Activated CD8-positive, alpha-beta memory T cell treated with anti-CD3 and anti-CD28 coated beads for 36 hours (primary cell): ENCODE results near the gene GPR108. TPM values are rescaled to one million over a fixed set of nuclear protein-coding genes. Genes with fewer than 3 reads are reported as not detected.
"Not testable (repeated sequence)": the region's sequence is repeated elsewhere in the genome, so short reads cannot be mapped to it uniquely, and the experiment has no call there.

Experiments used
- CTCF ChIA-PET: fragments of 350-600 bp; sonication (Branson Sonifier 250); formaldehyde crosslinking; loops from one replicate; lab custom pipeline; 2021; ENCODE audit warnings: antibody characterized with exemption; lab: Charles Lee
- POLR2A ChIA-PET: fragments of 350-600 bp; sonication (Branson Sonifier 250); formaldehyde crosslinking; loops from one replicate; lab custom pipeline; 2021; ENCODE audit warnings: antibody characterized with exemption; lab: Charles Lee
- total RNA-seq, 2 experiments: library from RNA; stranded (reverse); gene quantifications; one replicate each; pipeline ENCODE4 v1.2.3, GENCODE V29; 2021

GPR108 gene
- total RNA-seq, 2 experiments from 2014 or later = 63.2 to 74.7 TPM

DNA sequence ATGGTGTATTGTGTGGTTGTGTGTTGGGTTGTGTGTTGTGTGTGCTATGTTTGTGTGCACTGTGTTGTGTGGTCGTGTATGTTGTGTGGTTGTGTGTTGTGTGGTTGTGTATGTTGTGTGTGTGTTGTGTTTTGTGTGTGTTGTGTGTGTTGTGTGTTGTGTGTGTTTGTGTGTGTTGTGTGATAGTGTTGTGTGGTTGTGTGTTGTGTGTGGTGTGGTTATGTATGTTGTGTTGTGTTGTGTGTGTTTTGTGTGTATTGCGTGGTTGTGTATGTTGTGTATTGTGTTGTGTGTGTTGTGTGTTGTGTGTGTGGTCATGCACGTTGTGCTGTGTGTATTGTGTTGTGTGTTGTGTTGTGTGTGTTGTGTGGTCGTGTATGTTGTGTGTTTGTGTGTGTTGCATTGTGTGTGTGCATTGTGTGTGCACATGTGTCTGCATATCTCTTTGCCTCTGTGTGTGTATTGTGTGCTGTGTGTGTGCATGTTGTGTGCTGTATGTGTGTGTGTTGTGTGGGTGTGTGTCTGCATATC is 19.9 kb downstream of the GPR108 start:
- CTCF ChIA-PET = no interaction called here
- POLR2A ChIA-PET = no interaction called here

DNA sequence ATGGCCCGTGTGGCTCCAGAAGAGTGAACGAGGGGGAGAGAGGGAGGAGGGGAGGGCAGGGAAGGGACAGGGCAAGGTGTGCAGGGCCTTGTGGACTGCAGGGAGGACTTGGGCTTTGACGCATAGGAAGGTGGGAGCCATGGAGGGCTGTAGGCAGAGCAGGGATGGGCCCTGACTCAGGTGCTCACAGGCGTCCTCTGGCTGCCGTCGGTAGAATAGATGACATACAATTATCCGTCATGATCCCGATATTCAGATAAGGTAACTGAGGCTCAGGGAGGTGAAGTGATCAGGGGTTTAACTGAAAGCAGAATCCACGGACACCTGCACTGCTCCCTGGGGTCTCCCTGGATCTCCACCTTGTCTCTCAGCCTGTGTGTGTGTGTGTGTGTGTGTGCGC is 20.3 kb downstream of the GPR108 start:
- ChIA-PET CTCF (interaction anchor here (1.5 kb wide), 1 partner anchor 19 kb away, joined by 4 read pairs; no protein-coding TSS in a partner anchor), POLR2A (no interaction called here)

DNA sequence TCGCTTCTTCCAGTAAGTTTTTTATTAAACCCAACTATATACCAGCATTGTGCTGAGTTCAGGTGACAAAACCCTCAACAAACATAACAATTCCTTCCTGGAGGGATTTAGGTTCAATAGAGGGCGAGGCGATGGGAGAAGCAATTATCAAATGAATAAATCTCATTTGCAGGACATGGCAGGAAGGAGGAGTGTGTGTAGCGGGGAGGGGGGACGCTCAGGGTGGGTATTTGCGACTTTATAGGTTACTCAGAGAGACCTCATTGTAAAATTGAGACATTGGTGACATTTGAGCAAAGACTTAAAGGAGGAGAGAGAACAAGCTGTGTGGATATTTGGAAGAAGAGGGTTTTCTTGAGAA is 20.8 kb downstream of the GPR108 start:
- POLR2A ChIA-PET = no interaction called here
- CTCF ChIA-PET = interaction anchor here (1.5 kb wide), 1 partner anchor 19 kb away, joined by 4 read pairs; no protein-coding TSS in a partner anchor

DNA sequence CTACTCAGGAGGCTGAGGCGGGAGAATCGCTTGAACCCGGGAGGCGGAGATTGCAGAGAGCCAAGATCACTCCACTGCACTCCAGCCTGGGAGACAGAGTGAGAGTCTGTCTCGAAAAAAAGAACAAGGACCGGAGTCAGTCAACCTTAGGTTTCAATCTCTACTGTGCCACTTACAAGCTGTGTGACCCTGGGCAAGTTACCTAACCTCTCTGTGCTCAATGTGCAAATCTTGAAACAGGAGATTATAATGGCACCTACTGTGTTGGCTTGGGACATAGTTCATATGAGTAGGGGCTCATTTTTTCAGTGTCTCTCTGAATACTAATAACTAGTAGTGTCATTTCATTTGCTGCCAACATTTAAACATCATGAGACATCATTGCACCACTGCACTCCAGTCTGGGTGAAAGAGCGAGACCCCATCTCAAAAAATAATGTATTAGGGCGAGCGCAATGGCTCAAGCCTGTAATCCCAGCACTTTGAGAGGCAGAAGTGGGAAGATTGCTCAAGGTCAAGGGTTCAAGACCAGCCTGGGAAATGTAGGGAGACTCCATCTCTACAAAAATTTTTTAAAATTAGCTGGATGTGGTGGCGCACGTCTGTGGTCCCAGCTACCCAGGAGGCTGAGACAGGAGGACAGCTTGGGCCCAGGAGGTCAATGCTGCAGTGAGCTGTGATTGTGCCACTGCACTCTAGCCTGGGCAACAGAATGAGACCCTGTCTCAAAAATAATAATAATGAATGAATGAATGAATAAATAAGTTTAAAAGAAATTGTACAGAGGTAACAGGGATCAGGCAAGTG is 22.4 kb downstream of the GPR108 start:
- ChIA-PET POLR2A (interaction anchor here (0.6 kb wide), 1 partner anchor 15 kb away, joined by 3 read pairs; no protein-coding TSS in a partner anchor), CTCF (no interaction called here)

DNA sequence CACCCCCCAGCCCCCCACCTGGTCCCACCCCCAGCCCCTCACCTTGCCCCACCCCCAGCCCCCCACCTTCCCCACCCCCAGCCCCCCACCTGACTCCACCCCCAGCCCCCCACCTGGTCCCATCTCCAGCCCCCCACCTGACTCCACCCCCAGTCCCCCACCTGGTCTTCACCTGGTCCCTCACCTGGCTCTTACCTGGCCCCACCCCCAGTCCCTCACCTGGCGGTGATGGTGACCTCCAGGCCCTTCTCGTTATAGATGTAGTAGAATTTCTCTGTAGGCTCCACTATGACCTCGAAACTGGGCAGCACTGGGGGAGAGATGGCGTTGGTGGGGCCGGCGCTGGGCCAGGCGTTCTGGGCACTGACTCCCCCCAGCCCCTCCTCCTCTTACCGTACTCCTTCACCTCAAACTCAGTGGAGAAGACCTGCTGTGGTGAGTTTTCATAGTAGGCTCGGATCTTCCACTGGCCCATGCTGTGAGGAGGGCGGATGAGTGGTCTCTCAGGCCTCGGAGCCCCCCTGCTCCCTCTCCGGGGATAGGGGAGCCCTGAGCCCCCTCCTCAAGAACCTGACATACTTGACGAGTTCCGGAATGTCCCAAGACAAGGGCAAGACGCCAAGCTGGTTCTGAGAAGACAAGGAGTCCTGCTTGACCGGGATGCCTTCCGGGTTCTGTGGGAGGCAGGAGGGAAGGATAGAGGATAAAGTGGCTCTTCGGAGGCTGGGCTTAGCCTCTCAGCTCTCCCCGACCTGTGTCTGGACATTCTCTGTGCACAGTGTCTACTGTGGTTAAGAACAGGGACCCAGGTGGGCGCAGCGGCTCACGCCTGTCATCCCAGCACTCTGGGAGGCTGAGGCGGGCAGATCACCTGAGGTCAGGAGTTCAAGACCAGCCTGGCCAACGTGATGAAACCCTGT is 23.3 kb downstream of the GPR108 start:
- ChIA-PET CTCF (no interaction called here), POLR2A (no interaction called here)

DNA sequence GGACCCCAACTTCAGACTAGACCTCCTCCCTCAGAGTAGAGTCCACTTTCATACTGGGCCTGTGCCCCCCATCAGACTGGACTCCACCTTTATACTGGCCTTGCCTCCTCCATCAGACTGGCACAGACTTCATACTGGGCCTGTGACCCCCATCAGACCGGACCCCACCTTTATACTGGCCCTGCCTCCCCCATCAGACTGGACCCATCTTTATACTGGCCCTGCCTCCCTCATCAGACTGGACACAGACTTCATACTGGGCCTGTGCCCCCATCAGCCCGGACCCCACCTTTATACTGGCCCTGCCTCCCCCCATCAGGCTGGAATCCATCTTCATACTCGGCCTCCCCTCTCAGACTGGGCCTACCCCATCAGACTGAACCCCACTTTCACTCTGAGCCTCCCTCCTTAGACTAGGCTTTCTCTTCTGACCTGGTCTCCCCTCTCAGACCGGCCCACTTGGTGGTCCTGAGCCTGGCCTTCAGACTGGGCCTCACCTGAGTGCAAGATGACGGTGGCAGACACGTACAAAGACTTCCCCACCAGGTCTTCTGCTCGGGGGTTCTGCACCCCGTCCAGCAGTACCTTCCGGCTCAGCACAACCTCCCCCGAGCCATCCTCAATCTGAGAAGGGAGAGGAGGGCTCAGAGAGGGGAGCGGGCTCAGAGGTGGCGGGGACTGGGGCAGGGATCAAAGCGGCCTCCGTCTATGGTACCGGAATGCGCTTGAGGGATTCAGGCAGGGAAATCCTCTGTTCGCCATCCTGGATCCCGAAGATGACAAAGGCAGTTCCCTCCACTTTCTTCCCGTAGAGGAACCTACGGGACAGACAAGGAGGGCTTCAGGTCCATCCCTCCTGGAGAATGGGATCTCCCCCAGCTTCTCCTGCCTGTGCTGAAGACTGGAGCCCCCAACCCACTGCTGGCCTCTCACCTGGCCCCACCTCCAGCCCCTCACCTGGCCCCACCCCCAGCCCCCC is 24.4 kb downstream of the GPR108 start:
- ChIA-PET CTCF (no interaction called here), POLR2A (no interaction called here)

DNA sequence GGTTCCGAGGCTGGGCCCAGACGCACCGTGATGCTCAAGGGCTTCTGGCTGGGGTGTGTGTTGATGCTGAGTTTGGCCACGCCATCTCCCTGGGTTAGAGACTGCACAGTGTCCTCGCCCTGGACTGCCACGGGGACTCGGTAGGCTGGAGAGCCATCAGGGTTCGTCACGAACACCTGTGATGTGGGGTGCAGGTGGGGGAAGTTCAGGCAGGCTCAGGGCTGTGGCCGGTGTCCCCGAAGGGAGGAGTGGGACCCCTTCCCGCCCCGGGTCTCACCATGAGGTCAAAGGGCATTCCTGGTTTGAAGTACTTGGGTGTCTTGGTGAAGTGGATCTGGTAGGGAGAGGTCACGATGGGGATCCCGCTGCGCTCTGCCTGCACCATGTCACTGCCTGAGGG is 25.1 kb downstream of the GPR108 start:
- CTCF ChIA-PET = no interaction called here

DNA sequence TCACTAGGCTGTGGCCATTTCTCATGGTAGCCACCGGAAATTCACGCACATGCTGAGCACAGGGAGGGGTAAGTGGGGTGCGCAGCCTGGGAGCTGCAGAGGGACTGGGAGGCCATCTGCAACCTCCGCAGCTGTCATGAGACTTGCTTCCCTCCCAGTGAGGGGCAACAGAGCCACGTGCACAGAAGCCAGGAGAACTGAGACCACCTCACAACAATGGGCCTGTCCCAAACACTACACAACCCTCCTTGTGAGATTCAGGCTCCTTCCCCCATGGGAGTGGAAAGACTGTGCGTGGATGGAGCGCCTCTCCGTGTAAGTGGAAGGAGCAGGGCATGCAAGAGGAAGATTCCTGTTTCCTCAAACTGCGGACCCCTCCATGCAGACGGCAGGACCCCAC is 25.8 kb downstream of the GPR108 start:
- CTCF ChIA-PET = no interaction called here
- POLR2A ChIA-PET = no interaction called here

More for the DNA sequence above, 25.1 kb downstream of the GPR108 start:
- POLR2A ChIA-PET = no interaction called here

DNA sequence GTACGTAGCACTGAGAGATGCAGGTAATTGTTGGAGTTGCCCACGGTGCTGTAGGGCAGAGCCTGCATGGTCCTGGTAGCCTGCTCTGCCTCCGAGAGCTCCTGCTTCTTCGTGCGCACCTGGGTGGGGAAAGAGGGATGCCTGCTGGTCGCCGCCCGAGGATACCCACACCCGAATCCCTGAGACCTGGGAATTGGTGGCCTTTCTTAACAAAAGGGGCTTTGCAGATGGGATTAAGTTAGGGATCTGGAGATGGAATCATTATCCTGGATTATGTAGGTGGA is 26.4 kb downstream of the GPR108 start:
- ChIA-PET CTCF (no interaction called here), POLR2A (no interaction called here)

DNA sequence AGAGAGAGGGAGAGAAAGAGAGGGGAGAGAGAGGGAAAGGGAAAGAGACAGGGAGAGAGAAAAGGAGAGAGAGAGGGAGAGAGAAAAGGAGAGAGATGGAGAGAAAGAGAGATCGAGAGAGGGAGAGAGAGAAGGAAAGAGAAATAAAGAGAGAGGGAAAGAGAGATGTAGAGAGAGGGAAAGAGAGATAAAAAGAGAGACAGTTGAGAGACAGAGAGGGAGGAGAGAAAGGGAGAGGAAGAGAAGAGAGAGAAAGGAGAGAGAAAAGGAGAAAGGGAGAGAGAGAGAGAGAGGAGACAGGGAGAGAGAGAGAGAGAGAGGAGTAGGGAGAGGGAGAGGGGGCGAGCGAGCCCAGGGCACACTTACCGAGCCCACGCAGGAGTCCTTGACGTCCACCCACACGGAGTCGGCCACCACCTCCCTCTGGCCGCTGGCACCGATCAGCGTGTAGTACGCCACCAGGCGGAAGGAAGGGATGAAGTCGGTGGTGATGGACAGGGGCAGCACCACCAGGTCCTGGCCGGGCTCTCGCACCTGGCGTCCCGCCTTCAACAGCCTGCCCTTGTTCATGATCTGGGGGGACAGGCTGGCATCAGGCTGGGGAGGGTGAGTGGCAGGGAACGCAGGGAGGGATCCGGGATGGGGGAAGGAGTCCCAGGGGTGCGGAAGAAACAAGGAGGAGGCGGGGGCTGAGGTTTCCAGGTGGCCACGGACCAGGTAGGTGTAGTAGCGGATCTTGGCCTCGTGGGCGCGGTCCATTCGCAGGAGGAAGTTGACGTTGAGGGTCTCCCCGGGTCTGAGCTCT is 26.9 kb downstream of the GPR108 start:
- CTCF ChIA-PET = no interaction called here
- POLR2A ChIA-PET = no interaction called here

DNA sequence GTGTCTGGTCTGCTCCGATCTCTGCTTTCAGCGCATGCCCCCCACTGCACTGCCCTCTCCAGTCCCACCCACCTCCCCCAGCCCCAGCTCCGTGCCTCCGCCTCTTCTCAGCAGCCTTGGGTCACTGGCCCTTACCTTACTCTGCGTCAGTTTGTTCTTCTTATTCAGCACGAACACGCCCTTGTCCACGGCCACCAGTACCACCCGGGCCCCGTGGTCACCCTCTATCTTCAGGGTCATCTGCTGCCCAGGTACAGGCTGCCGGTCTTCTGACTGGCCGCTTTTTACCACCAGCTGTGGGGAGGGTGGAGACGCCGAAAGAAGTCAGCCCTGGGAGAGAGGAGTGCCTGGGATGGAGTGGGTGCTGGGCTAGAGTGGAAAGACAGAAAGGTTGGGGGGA is 27.8 kb downstream of the GPR108 start:
- CTCF ChIA-PET = no interaction called here
- POLR2A ChIA-PET = interaction anchor here (0.5 kb wide), 1 partner anchor 23 kb away, joined by 4 read pairs; no protein-coding TSS in a partner anchor

DNA sequence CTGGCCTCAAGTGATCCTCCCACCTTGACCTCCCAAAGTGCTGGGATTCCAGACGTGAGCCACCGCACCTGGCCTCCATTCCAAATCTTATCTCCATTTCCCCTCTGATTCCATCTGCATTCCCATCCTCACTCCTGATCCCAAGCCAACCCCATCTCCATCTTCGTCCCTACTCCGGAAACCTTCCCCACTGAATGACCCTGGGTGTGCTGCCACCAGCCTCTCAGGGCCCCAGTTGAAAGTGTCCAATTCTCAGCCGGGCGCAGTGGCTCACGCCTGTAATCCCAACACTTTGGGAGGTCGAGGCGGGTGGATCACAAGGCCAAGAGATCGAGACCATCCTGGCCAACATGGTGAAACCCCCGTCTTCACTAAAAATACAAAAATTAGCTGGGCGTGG is 28.5 kb downstream of the GPR108 start:
- POLR2A ChIA-PET, CTCF ChIA-PET: not testable (repeated sequence)

DNA sequence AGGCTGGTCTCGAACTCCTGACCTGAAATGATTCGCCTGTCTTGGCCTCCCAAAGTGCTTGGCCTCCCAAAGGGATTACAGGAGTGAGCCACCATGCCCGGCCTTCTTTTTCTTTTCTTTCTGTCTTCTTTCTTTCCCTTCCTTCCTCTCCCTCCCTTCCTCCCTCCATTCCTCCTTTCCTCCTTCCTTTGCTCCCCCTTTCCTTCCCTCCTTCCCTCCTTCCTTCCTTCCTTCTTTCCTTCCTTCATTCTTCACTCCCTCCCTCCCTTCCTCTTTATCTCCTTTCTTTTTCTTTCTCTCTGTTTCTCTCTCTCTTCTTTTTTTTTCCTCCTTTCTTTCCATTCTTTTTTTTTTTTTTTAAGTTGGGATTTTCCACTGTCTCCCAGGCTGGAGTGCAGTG is 29.0 kb downstream of the GPR108 start:
- ChIA-PET CTCF (no interaction called here), POLR2A (no interaction called here)

DNA sequence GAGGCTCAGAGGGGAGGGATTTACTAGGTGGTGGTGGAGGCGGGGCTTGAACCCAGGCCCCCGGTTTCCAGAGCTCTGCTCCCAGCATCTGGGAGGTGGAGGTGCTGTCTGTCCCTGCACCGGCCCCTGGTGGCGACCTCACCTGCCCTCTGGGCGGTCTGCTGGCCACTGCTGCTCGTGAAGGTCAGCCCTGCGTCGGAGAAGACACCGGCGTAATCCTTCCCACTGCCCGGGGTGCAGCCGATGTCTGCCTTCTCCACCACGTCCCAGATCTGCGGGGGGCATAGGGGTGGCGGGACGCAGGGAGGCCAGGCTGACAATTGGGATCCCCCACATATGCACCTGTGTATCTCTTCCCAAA is 29.7 kb downstream of the GPR108 start:
- ChIA-PET POLR2A (no interaction called here), CTCF (no interaction called here)

DNA sequence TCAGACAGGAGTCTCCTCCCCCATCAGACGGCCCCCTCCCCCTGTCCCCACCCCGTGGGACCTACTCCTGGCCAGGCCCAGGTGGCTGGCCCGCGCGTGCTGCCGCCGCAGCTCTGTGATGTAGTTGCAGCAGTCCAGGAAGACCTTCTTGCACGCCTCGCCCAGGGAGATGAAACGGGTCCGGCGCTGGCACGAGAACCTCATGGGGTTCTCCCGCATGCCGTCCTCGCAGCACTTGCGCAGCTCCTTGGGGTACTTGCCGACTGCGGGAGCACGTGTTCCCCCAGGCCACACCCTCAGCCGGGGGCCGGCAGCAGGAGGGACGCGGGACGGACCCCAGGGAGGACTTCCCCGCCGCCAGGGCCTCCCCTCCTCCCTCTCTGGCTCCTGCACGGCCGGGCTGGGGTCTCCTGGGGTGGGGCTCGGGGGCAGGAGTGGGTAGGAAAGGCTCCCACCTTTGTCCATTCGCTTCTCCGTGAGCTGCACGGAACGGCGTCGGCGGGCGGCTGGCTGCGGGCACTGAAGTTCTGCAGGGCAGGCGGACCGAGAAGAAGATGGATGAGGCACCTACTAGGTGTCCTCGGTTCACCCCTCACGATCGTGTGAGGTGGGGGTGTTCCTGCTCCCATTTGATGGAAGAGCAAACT is 30.2 kb downstream of the GPR108 start:
- ChIA-PET POLR2A (no interaction called here), CTCF (no interaction called here)

DNA sequence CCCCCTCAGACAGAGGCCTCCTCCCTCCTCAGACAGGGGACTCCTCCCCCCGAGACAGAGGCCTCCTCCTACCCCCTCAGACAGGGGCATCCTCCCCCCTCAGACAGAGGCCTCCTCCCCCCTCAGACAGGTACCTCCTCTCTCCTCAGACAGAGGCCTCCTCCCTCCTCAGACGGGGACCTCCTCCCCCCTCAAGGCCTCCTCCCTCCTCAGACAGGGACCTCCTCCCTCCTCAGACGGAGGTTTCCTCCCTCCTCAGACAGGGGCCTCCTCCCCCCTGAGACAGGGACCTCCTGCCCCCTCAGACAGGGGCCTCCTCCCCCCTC is 30.8 kb downstream of the GPR108 start:
- CTCF ChIA-PET = no interaction called here
- POLR2A ChIA-PET = no interaction called here

DNA sequence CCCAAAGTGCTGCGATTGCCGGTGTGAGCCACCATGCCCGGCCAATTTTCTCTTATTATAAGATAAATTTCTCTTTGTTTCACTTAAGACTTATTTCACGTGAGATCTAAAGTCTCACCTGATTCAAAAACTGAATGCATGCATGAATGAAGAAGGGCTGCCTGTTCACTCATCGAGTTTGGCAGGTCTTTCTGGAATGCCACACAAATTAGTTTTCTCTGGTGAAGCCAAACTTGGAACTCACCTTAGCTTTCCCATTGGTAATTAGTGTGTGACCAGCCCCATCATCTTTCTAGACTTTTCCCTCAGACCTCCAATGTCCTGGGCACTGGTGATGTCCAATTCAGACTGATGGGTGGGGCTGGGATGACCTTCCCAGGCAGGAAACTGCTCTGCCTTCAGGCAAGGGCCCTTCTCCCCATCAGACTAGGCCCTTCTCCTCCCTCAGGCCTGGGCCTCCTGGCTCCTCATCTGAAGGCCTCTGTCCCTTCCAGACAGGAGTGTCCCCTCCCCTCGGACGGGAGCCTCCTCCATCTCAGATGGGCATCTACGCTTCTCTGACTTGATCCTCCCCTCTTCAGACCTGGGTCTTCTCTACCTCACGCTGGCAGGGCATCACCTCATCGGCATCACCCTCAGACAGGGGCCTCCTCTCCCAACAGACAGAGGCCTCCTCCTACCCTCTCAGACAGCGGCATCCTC is 31.3 kb downstream of the GPR108 start:
- ChIA-PET CTCF (interaction anchor here (0.6 kb wide), 1 partner anchor 25 kb away, joined by 3 read pairs; no protein-coding TSS in a partner anchor), POLR2A (no interaction called here)
